Effector CD4-positive, alpha-beta T cell (primary cell): ENCODE data around the gene LHFPL6.

ENCODE experiments used
- DNase-seq: peaks from one replicate; pipeline ENCODE4 v3.0.0-alpha.2; 2020

LHFPL6 gene

GRCh38 chr13:39461685-39462266 lies 141.2 kb downstream of the LHFPL6 start:
- no peak for DNase-seq

GRCh38 chr13:39457274-39457673 lies 145.7 kb downstream of the LHFPL6 start:
- no peak for DNase-seq

- DNase-seq, result no peak
Observed at GRCh38 chr13:39455521-39456175, 147.3 kb downstream of the LHFPL6 start.

GRCh38 chr13:39452834-39453233 lies 150.2 kb downstream of the LHFPL6 start:
- DNase-seq, result no peak

- no peak for DNase-seq
Observed at GRCh38 chr13:39452417-39452816, 150.6 kb downstream of the LHFPL6 start.

- DNase-seq, result no peak
Observed at GRCh38 chr13:39451860-39452301, 151.1 kb downstream of the LHFPL6 start.

- no peak for DNase-seq
Observed at GRCh38 chr13:39451301-39451700, 151.7 kb downstream of the LHFPL6 start.

GRCh38 chr13:39450176-39450575 lies 152.8 kb downstream of the LHFPL6 start:
- no peak for DNase-seq

- no peak for DNase-seq
Observed at GRCh38 chr13:39448834-39449233, 154.2 kb downstream of the LHFPL6 start.

GRCh38 chr13:39446865-39447264 lies 156.1 kb downstream of the LHFPL6 start:
- no peak for DNase-seq

- no peak for DNase-seq
Observed at GRCh38 chr13:39444866-39445265, 158.1 kb downstream of the LHFPL6 start.

GRCh38 chr13:39433651-39434050 lies 169.3 kb downstream of the LHFPL6 start:
- DNase-seq, result no peak

GRCh38 chr13:39432196-39432595 lies 170.8 kb downstream of the LHFPL6 start:
- DNase-seq, result no peak

- DNase-seq, result no peak
Observed at GRCh38 chr13:39422845-39423565, 180.0 kb downstream of the LHFPL6 start.

GRCh38 chr13:39419876-39420275 lies 183.1 kb downstream of the LHFPL6 start:
- DNase-seq, result no peak

- no peak for DNase-seq
Observed at GRCh38 chr13:39419068-39419467, 183.9 kb downstream of the LHFPL6 start.

- no peak for DNase-seq
Observed at GRCh38 chr13:39418424-39418823, 184.6 kb downstream of the LHFPL6 start.

GRCh38 chr13:39417643-39418042 lies 185.3 kb downstream of the LHFPL6 start:
- no peak for DNase-seq

GRCh38 chr13:39417131-39417530 lies 185.9 kb downstream of the LHFPL6 start:
- DNase-seq, result no peak

- no peak for DNase-seq
Observed at GRCh38 chr13:39415008-39415802, 187.8 kb downstream of the LHFPL6 start.

- no peak for DNase-seq
Observed at GRCh38 chr13:39414339-39414738, 188.7 kb downstream of the LHFPL6 start.

- DNase-seq, result no peak
Observed at GRCh38 chr13:39411511-39411910, 191.5 kb downstream of the LHFPL6 start.

GRCh38 chr13:39410964-39411363 lies 192.0 kb downstream of the LHFPL6 start:
- DNase-seq, result no peak
